Trophoblast cell (in vitro differentiated cells and primary cell): Measurements from ENCODE around the gene OR5D13.

Experiments used
- DNase-seq, 2 donors: peaks; one replicate each; pipeline ENCODE4 v3.0.0-alpha.2; 2016
- H2AFZ ChIP-seq: 2 replicates; pipeline ENCODE4 v1.6.1; 2013; ENCODE audit warnings: low read length, moderate library complexity, mild to moderate bottlenecking; ENCODE audit not compliant: insufficient read depth, poor library complexity
- H2AK5ac ChIP-seq: 2 replicates; pipeline ENCODE4 v1.6.1; 2013; ENCODE audit warnings: mild to moderate bottlenecking, low read length
- H2BK120ac ChIP-seq: 2 replicates; pipeline ENCODE4 v1.6.1; 2013; ENCODE audit warnings: low read length, mild to moderate bottlenecking, moderate library complexity; ENCODE audit not compliant: insufficient read depth, poor library complexity
- H2BK12ac ChIP-seq: 2 replicates; pipeline ENCODE4 v1.6.1; 2013; ENCODE audit warnings: mild to moderate bottlenecking, low read length, moderate library complexity
- H2BK5ac ChIP-seq: 2 replicates; pipeline ENCODE4 v1.6.1; 2013; ENCODE audit warnings: low read length, low read depth, moderate library complexity, mild to moderate bottlenecking; ENCODE audit not compliant: poor library complexity
- H3K14ac ChIP-seq: 2 replicates; pipeline ENCODE4 v1.6.1; 2013; ENCODE audit warnings: mild to moderate bottlenecking, low read length
- H3K18ac ChIP-seq: 2 replicates; pipeline ENCODE4 v1.6.1; 2013; ENCODE audit warnings: mild to moderate bottlenecking, low read length
- H3K23ac ChIP-seq: 2 replicates; pipeline ENCODE4 v1.6.1; 2013; ENCODE audit warnings: low read length
- H3K27ac ChIP-seq: 2 replicates; pipeline ENCODE4 v1.5.1; 2013; ENCODE audit warnings: low read depth, mild to moderate bottlenecking, inconsistent platforms, low read length, moderate library complexity
- H3K27me3 ChIP-seq: 2 replicates; pipeline ENCODE4 v1.6.1; 2013; ENCODE audit warnings: inconsistent platforms, mild to moderate bottlenecking, low read length, moderate library complexity; ENCODE audit not compliant: insufficient read depth
- H3K36me3 ChIP-seq, 2 experiments: 1 replicate in 1 of 2; 2 replicates in 1 of 2; pipeline ENCODE4 v1.6.1; 2013; ENCODE audit warnings: low read length in 2 of 2, mild to moderate bottlenecking in 2 of 2, moderate library complexity in 1 of 2; ENCODE audit not compliant: insufficient read depth in 2 of 2, control insufficient read depth in 1 of 2
- H3K4ac ChIP-seq: 2 replicates; pipeline ENCODE4 v1.6.1; 2013; ENCODE audit warnings: low read depth, mild to moderate bottlenecking, low read length, moderate library complexity
- H3K4me1 ChIP-seq, 2 experiments: 1 replicate in 1 of 2; 2 replicates in 1 of 2; pipeline ENCODE4 v1.6.1; 2013; ENCODE audit warnings: low read length in 2 of 2, mild to moderate bottlenecking in 2 of 2, moderate library complexity in 1 of 2; ENCODE audit not compliant: insufficient read depth in 2 of 2, control insufficient read depth in 1 of 2
- H3K4me2 ChIP-seq: 2 replicates; pipeline ENCODE4 v1.6.1; 2013; ENCODE audit warnings: inconsistent platforms, mild to moderate bottlenecking, low read length, moderate library complexity
- H3K4me3 ChIP-seq: 2 replicates; pipeline ENCODE4 v1.5.1; 2013; ENCODE audit warnings: mild to moderate bottlenecking, low read depth, low read length, inconsistent platforms
- H3K79me1 ChIP-seq: one replicate; pipeline ENCODE4 v1.6.1; 2013; ENCODE audit warnings: low read length
- H3K79me2 ChIP-seq: 2 replicates; pipeline ENCODE4 v1.6.1; 2013; ENCODE audit warnings: low read length, mild to moderate bottlenecking; ENCODE audit not compliant: control insufficient read depth, insufficient read depth, poor library complexity
- H3K9ac ChIP-seq: 2 replicates; pipeline ENCODE4 v1.6.1; 2013; ENCODE audit warnings: mild to moderate bottlenecking, low read length
- H3K9me3 ChIP-seq: 2 replicates; pipeline ENCODE4 v1.6.1; 2013; ENCODE audit warnings: low read depth, mild to moderate bottlenecking, control low read depth, inconsistent platforms, low read length; ENCODE audit not compliant: insufficient read depth
- H4K12ac ChIP-seq: 2 replicates; pipeline ENCODE4 v1.6.1; 2013; ENCODE audit warnings: low read depth, mild to moderate bottlenecking, low read length, moderate library complexity
- H4K8ac ChIP-seq: 2 replicates; pipeline ENCODE4 v1.6.1; 2013; ENCODE audit warnings: low read depth, mild to moderate bottlenecking, low read length, moderate library complexity
- H4K91ac ChIP-seq: one replicate; pipeline ENCODE4 v1.6.1; 2013; ENCODE audit warnings: low read depth, mild to moderate bottlenecking, low read length, moderate library complexity
- WGBS: extraction: QIAGEN DNeasy Blood & Tissue Kit; methylation state at CpG from one replicate; pipeline ENCODE4 v1.1.7; 2013; ENCODE audit warnings: missing lambda C conversion rate; ENCODE audit not compliant: insufficient read length, insufficient coverage; ENCODE audit errors: extremely low coverage; 5-methylcytosine and 5-hydroxymethylcytosine counted together

Gene OR5D13

DNA sequence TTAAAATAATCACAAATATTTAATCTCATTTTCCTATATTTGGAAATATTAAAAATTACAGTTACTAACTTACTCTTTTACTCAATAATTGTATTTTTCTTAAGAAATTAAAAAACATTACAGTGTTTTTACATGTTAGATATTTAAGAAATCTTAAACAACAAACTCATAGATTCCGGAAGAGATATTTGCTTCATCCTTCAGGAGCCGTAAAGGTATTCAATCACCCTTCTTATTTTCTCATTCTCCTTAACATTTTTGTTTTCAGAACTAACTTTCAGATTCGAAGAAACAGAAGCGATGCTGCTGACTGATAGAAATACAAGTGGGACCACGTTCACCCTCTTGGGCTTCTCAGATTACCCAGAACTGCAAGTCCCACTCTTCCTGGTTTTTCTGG is 46.1 kb downstream of the OR5D13 start, which contains the start of gene OR5D18:
Gene OR5D18 (plus strand): TSS at position 301 of the 400 bp plus-strand sequence. CDS start 0 bp downstream, at position 301.
- H2BK12ac ChIP-seq, result no peak within 1 kb of the TSS
- DNase-seq, result no peak
- H3K4me1 ChIP-seq, result no peaks in the 10 kb centered on the region
- H3K14ac ChIP-seq, result no peak within 1 kb of the TSS
- no peak within 1 kb of the TSS for H4K8ac ChIP-seq
- H3K23ac ChIP-seq, result no peak within 1 kb of the TSS
- H3K79me1 ChIP-seq, result no peaks in the 10 kb centered on the region
- WGBS, result no CpG with 5 or more reads among the region's 5 CpGs
- H3K9ac ChIP-seq, result no peak within 1 kb of the TSS
- no peak within 1 kb of the TSS for H4K12ac ChIP-seq
- H3K27ac ChIP-seq, result no peak within 1 kb of the TSS
- no peaks in the 10 kb centered on the region for H3K27me3 ChIP-seq
- no peak within 1 kb of the TSS for H2BK5ac ChIP-seq
- no peak within 1 kb of the TSS for H2AK5ac ChIP-seq
- H3K36me3 ChIP-seq, result no peaks in the 10 kb centered on the region
- no peak within 1 kb of the TSS for H2AFZ ChIP-seq
- H3K4me3 ChIP-seq, result no peak within 1 kb of the TSS
- no peak within 1 kb of the TSS for H3K18ac ChIP-seq
- H2BK120ac ChIP-seq, result no peak within 1 kb of the TSS
- H3K9me3 ChIP-seq, result peaks cover 8% of the 10 kb centered on the region
- no peak within 1 kb of the TSS for H4K91ac ChIP-seq
- no peak within 1 kb of the TSS for H3K4ac ChIP-seq
- no peaks in the 10 kb centered on the region for H3K79me2 ChIP-seq
- no peak within 1 kb of the TSS for H3K4me2 ChIP-seq
